B cell (primary cell): ENCODE measurements around the gene NAPEPLD. TPM values are rescaled to one million over a fixed set of nuclear protein-coding genes. Genes with fewer than 3 reads are reported as not detected.
"Not testable (repeated sequence)": the region's sequence is repeated elsewhere in the genome, so short reads cannot be mapped to it uniquely, and the experiment has no call there.

Experiments used
- ATAC-seq: fragments of 200-7000 bp; cut with Tn5 transposase; one replicate; pipeline ENCODE4 v1.10.0; 2021; ENCODE audit warnings: low read depth, mild to moderate bottlenecking, moderate number of reproducible peaks, moderate library complexity
- CTCF ChIA-PET: fragments of 350-600 bp; sonication (Branson Sonifier 250); formaldehyde crosslinking; loops from one replicate; lab custom pipeline; 2021; ENCODE audit warnings: antibody characterized with exemption, inconsistent platforms; lab: Charles Lee
- POLR2A ChIA-PET: fragments of 350-600 bp; sonication (Branson Sonifier 250); formaldehyde crosslinking; loops from one replicate; lab custom pipeline; 2021; ENCODE audit warnings: antibody characterized with exemption; lab: Charles Lee
- DNase-seq: peaks from one replicate; pipeline ENCODE4 v3.0.0; 2013
- H2AFZ ChIP-seq: 2 replicates; pipeline ENCODE4 v1.6.1; 2012; ENCODE audit warnings: mild to moderate bottlenecking, low read depth, low read length; ENCODE audit not compliant: insufficient read depth, poor library complexity, severe bottlenecking
- H3K27ac ChIP-seq, 2 donors: 1 replicate in 1 of 2; 2 replicates in 1 of 2; pipeline ENCODE4 v1.5.1; 2012 to 2013; ENCODE audit warnings: low read length in 2 of 2, mild to moderate bottlenecking in 2 of 2, moderate library complexity in 1 of 2
- H3K27me3 ChIP-seq, 4 experiments: fragments of 200-600 bp in 1 of 4; sonication (generic) in 1 of 4; replicated peaks in 1 of 4; 1 replicate in 2 of 4; 2 replicates in 2 of 4; pipeline versions ENCODE4 v1.6.1 to v1.7.0; 2013 to 2016; ENCODE audit warnings: low read length in 3 of 4, mild to moderate bottlenecking in 2 of 4, mixed read lengths in 1 of 4, moderate library complexity in 1 of 4; ENCODE audit not compliant: insufficient read depth in 4 of 4, control insufficient read depth in 3 of 4; ENCODE audit errors: control extremely low read depth in 1 of 4
- H3K36me3 ChIP-seq, 2 experiments: replicated peaks in 1 of 2; 1 replicate in 1 of 2; 2 replicates in 1 of 2; pipeline versions ENCODE4 v1.6.1 to v1.7.1; 2013; ENCODE audit warnings: low read length in 1 of 2; ENCODE audit not compliant: insufficient read depth in 2 of 2, control insufficient read depth in 1 of 2; ENCODE audit errors: control extremely low read depth in 1 of 2, extremely low read depth in 1 of 2
- H3K4me1 ChIP-seq, 2 donors: fragments of 200-600 bp in 1 of 2; sonication (generic) in 1 of 2; 1 replicate in 1 of 2; 2 replicates in 1 of 2; pipeline versions ENCODE4 v1.5.1 to v1.6.1; 2013 to 2017; ENCODE audit warnings: low read length in 2 of 2; ENCODE audit not compliant: control insufficient read depth in 2 of 2, insufficient read depth in 2 of 2
- H3K4me2 ChIP-seq: replicated peaks from 2 replicates; pipeline ENCODE3; 2012; ENCODE audit warnings: mild to moderate bottlenecking, low read depth, low read length; ENCODE audit not compliant: poor library complexity, severe bottlenecking
- H3K4me3 ChIP-seq, 5 experiments: fragments of 200-600 bp in 1 of 5; sonication (generic) in 1 of 5; 1 replicate in 3 of 5; 2 replicates in 2 of 5; pipeline versions ENCODE4 v1.5.1 to v1.7.0; 2011 to 2016; ENCODE audit warnings: low read length in 4 of 5, mild to moderate bottlenecking in 4 of 5, low read depth in 2 of 5, control low read depth in 1 of 5, moderate library complexity in 1 of 5; ENCODE audit not compliant: insufficient read depth in 1 of 5; ENCODE audit errors: control extremely low read depth in 1 of 5, extremely low read depth in 1 of 5
- H3K79me2 ChIP-seq: fragments of 200-600 bp; sonication (generic); one replicate; pipeline ENCODE4 v1.6.0; 2016; ENCODE audit warnings: low read length; ENCODE audit not compliant: control insufficient read depth, insufficient read depth
- H3K9ac ChIP-seq: fragments of 200-600 bp; sonication (generic); 2 replicates; pipeline ENCODE4 v1.6.1; 2017; ENCODE audit warnings: mild to moderate bottlenecking, low read length, moderate library complexity
- H3K9me3 ChIP-seq, 3 donors: one replicate each; pipeline versions ENCODE4 v1.6.1 to v1.7.1; 2013; ENCODE audit warnings: low read length in 2 of 3; ENCODE audit not compliant: control insufficient read depth in 2 of 3, insufficient read depth in 1 of 3; ENCODE audit errors: control extremely low read depth in 1 of 3
- H4K20me1 ChIP-seq: 2 replicates; pipeline ENCODE4 v1.6.0; 2012; ENCODE audit warnings: mild to moderate bottlenecking, low read length; ENCODE audit not compliant: insufficient read depth, control insufficient read depth, poor library complexity, severe bottlenecking
- H3K27ac Mint-ChIP-seq: one replicate; pipeline ENCODE4 v1.8.0; 2021; ENCODE audit warnings: mixed read lengths
- H3K27me3 Mint-ChIP-seq: one replicate; pipeline ENCODE4 v1.8.0; 2021; ENCODE audit warnings: mixed read lengths
- H3K4me1 Mint-ChIP-seq: one replicate; pipeline ENCODE4 v1.8.0; 2021; ENCODE audit warnings: mixed read lengths
- H3K4me3 Mint-ChIP-seq: one replicate; pipeline ENCODE4 v1.8.0; 2021; ENCODE audit warnings: mixed read lengths
- H3K9me3 Mint-ChIP-seq: one replicate; pipeline ENCODE4 v1.8.0; 2022; ENCODE audit warnings: mixed read lengths; ENCODE audit not compliant: insufficient read depth
- EZH2 ChIP-seq: IDR thresholded peaks from 2 replicates; pipeline ENCODE4 v1.6.1; 2012; ENCODE audit warnings: borderline replicate concordance, low read depth, mild to moderate bottlenecking, moderate library complexity, low read length; ENCODE audit not compliant: insufficient read depth, poor library complexity, severe bottlenecking
- WGBS: methylation state at CpG from one replicate; pipeline ENCODE4 v1.1.5; 2013; ENCODE audit warnings: missing lambda C conversion rate; ENCODE audit not compliant: insufficient coverage; 5-methylcytosine and 5-hydroxymethylcytosine counted together
- intact Hi-C: fragments of 100-400 bp; cut with micrococcal nuclease; formaldehyde crosslinking; loops from one replicate; pipeline ENCODE4 v1.10.0; 2022
- polyA plus RNA-seq: library from polyadenylated mRNA; depleted of rRNA; stranded (reverse); fragments of >200 nt; gene quantifications from 2 replicates; pipeline ENCODE4 v1.2.3, GENCODE V29; 2012
- total RNA-seq, 2 donors: library from RNA; stranded (reverse); fragments of 120-200 nt in 1 of 2; gene quantifications; 1 replicate in 1 of 2; 2 replicates in 1 of 2; pipeline versions ENCODE4 v1.2.3 to v1.2.4, GENCODE V29; 2013 to 2022
- TF ChIP-seq, protein P1 (sequence below): fragments of 200-600 bp; IDR thresholded peaks from one replicate; pipeline ENCODE4 v1.8.0; 2022; ENCODE audit warnings: antibody characterized with exemption, mild to moderate bottlenecking

NAPEPLD gene
- total and polyA plus RNA-seq, 2 donors (not counting 1 experiment from before 2014, with no cell fraction given): 3.8 to 20.7 TPM

DNA sequence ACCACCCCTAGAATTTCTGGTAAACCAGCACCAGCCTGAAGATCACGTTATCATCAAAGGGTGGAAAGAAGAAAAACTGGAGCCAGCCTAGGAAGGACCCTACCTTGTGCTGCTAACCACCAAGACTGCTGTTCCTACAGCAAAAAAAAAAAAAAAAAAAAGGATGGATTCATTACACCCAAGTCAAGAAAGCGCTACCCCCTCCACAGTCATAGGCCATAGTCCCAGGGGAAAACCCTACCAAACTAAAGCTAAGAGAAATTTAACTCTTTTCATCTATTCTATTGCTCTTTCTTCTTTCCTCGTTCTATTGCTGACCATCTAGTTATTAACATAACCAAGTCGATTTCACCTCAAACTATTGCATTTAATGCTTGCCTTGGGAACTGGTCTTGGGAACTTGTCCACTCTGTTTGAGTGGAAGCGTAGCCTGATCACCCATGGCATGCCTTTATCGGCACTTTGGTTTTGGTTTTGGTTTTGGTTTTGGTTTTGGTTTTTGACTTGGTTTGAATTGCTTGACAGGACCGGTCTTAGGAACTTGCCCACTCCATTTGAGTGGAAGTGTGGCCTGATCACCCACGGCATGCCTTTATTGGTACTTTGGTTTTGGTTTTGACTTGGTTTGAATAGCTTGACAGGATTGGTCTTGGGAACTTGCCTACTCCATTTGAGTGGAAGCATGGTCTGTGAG is 6.6 kb upstream of the NAPEPLD start:
- Histone ChIP-seq H3K9ac (peak overlapping the region; percentile 26), H3K4me3 (peak overlapping the region in 3 of 5 experiments; percentile 8 to 39 (median 17)), H2AFZ (peak overlapping the region; percentile 1), H3K4me2 (peak overlapping the region; percentile 19)
- WGBS: 57% methylated on average over 4 of the region's 8 CpGs
- intact Hi-C loops, H4K20me1 ChIP-seq, H3K36me3 ChIP-seq, ATAC-seq, H3K9me3 Mint-ChIP-seq, POLR2A ChIA-PET, H3K27ac ChIP-seq, H3K4me1 Mint-ChIP-seq, H3K27me3 ChIP-seq, H3K27me3 Mint-ChIP-seq, H3K79me2 ChIP-seq, H3K4me1 ChIP-seq, CTCF ChIA-PET, H3K9me3 ChIP-seq: not testable (repeated sequence)
- peak overlapping the region; percentile 28 for H3K27ac Mint-ChIP-seq
- peak overlapping the region; percentile 81 for H3K4me3 Mint-ChIP-seq
- peak; percentile 52 for DNase-seq

DNA sequence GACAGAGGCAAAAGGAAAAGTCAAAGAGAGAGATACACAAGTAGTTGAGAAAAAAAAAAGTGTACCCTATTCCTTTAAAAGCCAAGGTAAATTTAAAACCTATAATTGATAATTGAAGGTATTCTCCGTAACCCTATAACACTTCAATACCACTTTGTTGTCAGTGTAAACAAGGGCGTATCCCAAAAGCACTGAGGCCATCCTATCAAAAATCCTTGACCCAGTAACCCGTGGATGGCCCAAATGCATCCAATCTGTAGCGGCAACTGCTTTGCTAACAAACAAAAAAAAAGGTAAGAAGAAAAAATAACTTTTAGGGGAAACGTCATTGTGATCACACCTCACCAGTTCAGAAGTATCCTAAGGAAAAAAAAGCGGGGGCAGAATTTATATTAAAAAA is 5.1 kb upstream of the NAPEPLD start:
- WGBS: no CpG with 5 or more reads among the region's 6 CpGs
- ATAC-seq (no peak), DNase-seq (no peak)
- H3K9me3 Mint-ChIP-seq: no peaks in the 10 kb centered on the region
- H3K4me1 Mint-ChIP-seq: peaks cover 18% of the 10 kb centered on the region
- Histone ChIP-seq H3K79me2 (peaks cover 1% of the 10 kb centered on the region), H3K9me3 (no peaks in the 10 kb centered on the region), H2AFZ (no peak overlapping the region), H4K20me1 (no peaks in the 10 kb centered on the region), H3K9ac (no peak overlapping the region), H3K4me2 (no peak overlapping the region), H3K27ac (no peak overlapping the region), H3K4me1 (peaks cover 8 to 15% of the 10 kb centered on the region in 2 donors), H3K36me3 (no peaks in the 10 kb centered on the region), H3K27me3 (no peaks in the 10 kb centered on the region), H3K4me3 (no peak overlapping the region)
- no peak overlapping the region for H3K27ac Mint-ChIP-seq
- no peak overlapping the region for H3K4me3 Mint-ChIP-seq
- intact Hi-C loops: no loop called here
- TF ChIP-seq, protein P1, sequence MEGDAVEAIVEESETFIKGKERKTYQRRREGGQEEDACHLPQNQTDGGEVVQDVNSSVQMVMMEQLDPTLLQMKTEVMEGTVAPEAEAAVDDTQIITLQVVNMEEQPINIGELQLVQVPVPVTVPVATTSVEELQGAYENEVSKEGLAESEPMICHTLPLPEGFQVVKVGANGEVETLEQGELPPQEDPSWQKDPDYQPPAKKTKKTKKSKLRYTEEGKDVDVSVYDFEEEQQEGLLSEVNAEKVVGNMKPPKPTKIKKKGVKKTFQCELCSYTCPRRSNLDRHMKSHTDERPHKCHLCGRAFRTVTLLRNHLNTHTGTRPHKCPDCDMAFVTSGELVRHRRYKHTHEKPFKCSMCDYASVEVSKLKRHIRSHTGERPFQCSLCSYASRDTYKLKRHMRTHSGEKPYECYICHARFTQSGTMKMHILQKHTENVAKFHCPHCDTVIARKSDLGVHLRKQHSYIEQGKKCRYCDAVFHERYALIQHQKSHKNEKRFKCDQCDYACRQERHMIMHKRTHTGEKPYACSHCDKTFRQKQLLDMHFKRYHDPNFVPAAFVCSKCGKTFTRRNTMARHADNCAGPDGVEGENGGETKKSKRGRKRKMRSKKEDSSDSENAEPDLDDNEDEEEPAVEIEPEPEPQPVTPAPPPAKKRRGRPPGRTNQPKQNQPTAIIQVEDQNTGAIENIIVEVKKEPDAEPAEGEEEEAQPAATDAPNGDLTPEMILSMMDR: no peak
- TF ChIP-seq EZH2: no peak
- ChIA-PET POLR2A (no interaction called here), CTCF (no interaction called here)
- no peaks in the 10 kb centered on the region for H3K27me3 Mint-ChIP-seq

- peaks cover 12 to 23% of the 10 kb centered on the region in 2 donors for H3K4me1 ChIP-seq
- H3K27me3 ChIP-seq, H3K9ac ChIP-seq, H3K27me3 Mint-ChIP-seq, H3K4me3 Mint-ChIP-seq, CTCF ChIA-PET, ATAC-seq, H2AFZ ChIP-seq, H3K36me3 ChIP-seq, H3K27ac ChIP-seq, POLR2A ChIA-PET, H3K9me3 Mint-ChIP-seq, H3K4me3 ChIP-seq, intact Hi-C loops, H3K4me2 ChIP-seq, DNase-seq, H3K9me3 ChIP-seq, H4K20me1 ChIP-seq: not testable (repeated sequence)
- peaks cover 12% of the 10 kb centered on the region for H3K79me2 ChIP-seq
- Mint-ChIP-seq H3K4me1 (peaks cover 25% of the 10 kb centered on the region), H3K27ac (peak overlapping the region; percentile 37)
- 98% methylated on average over 20 of the region's 23 CpGs for WGBS
These were observed 4.1 kb upstream of the NAPEPLD start for GRCh38 chr7:103152744-103153617.
